ENCODE measurements around the gene TNFRSF1A.

The TNFRSF1A gene

GRCh38 chr12:6315704-6316597, 25.9 kb downstream of the TNFRSF1A start:
- H3K27me3 ChIP-seq (ENCODE audit: insufficient read depth, poor library complexity, severe bottlenecking) = peaks cover 6% of the 10 kb centered on the region
- H3K4me3 ChIP-seq (replicated peaks; ENCODE audit: insufficient read depth, low read length) = no peak overlapping the region
- TF ChIP-seq POLR2AphosphoS5 (IDR thresholded peaks at IDR 0.05; ENCODE audit: low read depth) = no peak
- no peak for TF ChIP-seq CTCF (IDR thresholded peaks at IDR 0.05; ENCODE audit: insufficient read depth, low read length)
- TF ChIP-seq REST (IDR thresholded peaks at IDR 0.05; ENCODE audit: insufficient replicate concordance, low read depth) = no peak
- no peak for TF ChIP-seq SPI1 (IDR thresholded peaks at IDR 0.05; ENCODE audit: borderline replicate concordance, low read depth)
- TF ChIP-seq GABPA (IDR thresholded peaks at IDR 0.05; ENCODE audit: low read depth) = no peak
- DNase-seq (ENCODE audit: low read depth in 1 of 2, low spot score in 1 of 2) = no peak
- H3K27ac ChIP-seq (replicated peaks) = no peak overlapping the region

GRCh38 chr12:6315184-6315583, 26.7 kb downstream of the TNFRSF1A start:
- no peak overlapping the region for H3K27ac ChIP-seq (replicated peaks)
- TF ChIP-seq GABPA (IDR thresholded peaks at IDR 0.05; ENCODE audit: low read depth) = no peak
- TF ChIP-seq SPI1 (IDR thresholded peaks at IDR 0.05; ENCODE audit: borderline replicate concordance, low read depth) = no peak
- no peak for TF ChIP-seq POLR2AphosphoS5 (IDR thresholded peaks at IDR 0.05; ENCODE audit: low read depth)

GRCh38 chr12:6314776-6315175, 27.1 kb downstream of the TNFRSF1A start:
- Histone ChIP-seq H3K4me3 (replicated peaks; ENCODE audit: insufficient read depth, low read length) (no peak overlapping the region), H3K27me3 (ENCODE audit: insufficient read depth, poor library complexity, severe bottlenecking) (peaks cover 12% of the 10 kb centered on the region), H3K27ac (replicated peaks) (no peak overlapping the region)
- DNase-seq (ENCODE audit: low read depth in 1 of 2, low spot score in 1 of 2) = no peak
- TF ChIP-seq GABPA (IDR thresholded peaks at IDR 0.05; ENCODE audit: low read depth) (no peak), POLR2AphosphoS5 (IDR thresholded peaks at IDR 0.05; ENCODE audit: low read depth) (no peak), CTCF (IDR thresholded peaks at IDR 0.05; ENCODE audit: insufficient read depth, low read length) (no peak), SPI1 (IDR thresholded peaks at IDR 0.05; ENCODE audit: borderline replicate concordance, low read depth) (no peak), REST (IDR thresholded peaks at IDR 0.05; ENCODE audit: insufficient replicate concordance, low read depth) (no peak)

More at GRCh38 chr12:6315184-6315583, 26.7 kb downstream of the TNFRSF1A start:
- no peak for DNase-seq (ENCODE audit: low read depth in 1 of 2, low spot score in 1 of 2)
- Histone ChIP-seq H3K4me3 (replicated peaks; ENCODE audit: insufficient read depth, low read length) (no peak overlapping the region), H3K27me3 (ENCODE audit: insufficient read depth, poor library complexity, severe bottlenecking) (peaks cover 9% of the 10 kb centered on the region)

GRCh38 chr12:6313326-6313940, 28.4 kb downstream of the TNFRSF1A start:
- DNase-seq (ENCODE audit: low read depth in 1 of 2, low spot score in 1 of 2) = no peak
- Histone ChIP-seq H3K4me3 (replicated peaks; ENCODE audit: insufficient read depth, low read length) (no peak overlapping the region), H3K27ac (replicated peaks) (no peak overlapping the region), H3K27me3 (ENCODE audit: insufficient read depth, poor library complexity, severe bottlenecking) (peaks cover 12% of the 10 kb centered on the region)
- TF ChIP-seq GABPA (IDR thresholded peaks at IDR 0.05; ENCODE audit: low read depth) (no peak), SPI1 (IDR thresholded peaks at IDR 0.05; ENCODE audit: borderline replicate concordance, low read depth) (no peak), POLR2AphosphoS5 (IDR thresholded peaks at IDR 0.05; ENCODE audit: low read depth) (no peak), CTCF (IDR thresholded peaks at IDR 0.05; ENCODE audit: insufficient read depth, low read length) (no peak), REST (IDR thresholded peaks at IDR 0.05; ENCODE audit: insufficient replicate concordance, low read depth) (no peak)

Measured in HL-60 (cell line).